ENCODE results near the gene METTL18.
"Not testable (repeated sequence)": the region's sequence is repeated elsewhere in the genome, so short reads cannot be mapped to it uniquely, and the experiment has no call there.

Gene METTL18

DNA sequence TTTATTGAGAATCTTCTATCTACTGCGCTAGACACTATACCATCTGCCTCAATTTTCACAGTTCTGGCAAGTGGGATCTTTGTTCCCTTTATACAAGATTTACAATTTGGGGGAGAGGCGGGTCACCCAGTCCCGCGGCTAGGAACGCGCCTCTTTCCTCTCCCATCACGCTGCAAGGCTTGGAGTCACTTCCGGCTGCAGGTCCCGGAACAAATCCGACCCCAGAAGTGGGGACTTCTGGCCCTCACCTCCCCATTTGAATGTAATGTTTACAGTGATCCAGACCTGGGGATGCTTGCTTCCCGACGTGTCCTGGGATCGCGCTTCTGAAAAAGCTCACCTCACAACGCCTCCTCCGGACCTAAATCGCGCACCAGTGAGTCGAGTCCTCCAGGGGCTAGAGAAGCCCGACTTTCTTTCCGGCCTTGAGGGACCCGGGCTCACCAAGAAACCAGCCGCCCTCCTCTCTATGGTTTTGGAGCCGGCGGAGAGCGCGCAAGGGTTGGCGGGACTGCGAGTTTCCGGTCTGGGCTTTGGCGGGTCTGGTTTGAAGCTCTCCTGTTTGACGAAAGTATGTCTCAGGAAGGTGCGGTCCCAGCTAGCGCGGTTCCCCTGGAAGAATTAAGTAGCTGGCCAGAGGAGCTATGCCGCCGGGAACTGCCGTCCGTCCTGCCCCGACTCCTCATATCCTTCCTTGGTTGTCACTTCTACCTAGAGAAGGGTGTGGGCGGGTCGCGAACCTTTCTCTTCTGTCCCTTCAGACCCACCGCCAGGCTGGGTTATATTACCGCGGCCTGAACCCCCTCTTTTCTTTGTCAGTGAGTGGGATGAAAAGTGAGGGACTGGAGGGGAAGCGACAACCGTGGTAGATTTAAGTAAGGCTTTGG is at the start of gene METTL18:
METTL18 (minus strand) TSS at position 378 of the 887 bp plus-strand sequence. CDS start 1,212 bp downstream, outside the sequence.
- DNase-seq, result peak; percentile 65 to 90

DNA sequence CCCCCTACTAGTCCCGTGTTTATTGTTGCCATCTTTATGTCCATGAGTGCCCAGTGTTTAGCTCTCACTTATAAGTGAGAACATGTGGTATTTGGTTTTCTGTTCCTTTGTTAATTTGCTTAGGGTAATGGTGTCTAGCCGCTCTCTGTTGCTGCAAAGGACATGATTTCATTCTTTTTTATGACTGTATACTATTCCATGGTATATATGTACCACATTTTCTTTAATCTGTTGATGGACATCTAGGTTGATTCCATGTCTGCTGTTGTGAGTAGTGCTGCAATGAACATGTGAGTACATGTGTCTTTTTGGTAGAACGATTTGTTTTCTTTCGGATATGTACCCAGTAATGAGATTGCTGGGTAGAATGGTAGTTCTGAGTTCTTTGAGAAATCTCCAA is 44.2 kb upstream of the METTL18 start:
- DNase-seq, result no peak

DNA sequence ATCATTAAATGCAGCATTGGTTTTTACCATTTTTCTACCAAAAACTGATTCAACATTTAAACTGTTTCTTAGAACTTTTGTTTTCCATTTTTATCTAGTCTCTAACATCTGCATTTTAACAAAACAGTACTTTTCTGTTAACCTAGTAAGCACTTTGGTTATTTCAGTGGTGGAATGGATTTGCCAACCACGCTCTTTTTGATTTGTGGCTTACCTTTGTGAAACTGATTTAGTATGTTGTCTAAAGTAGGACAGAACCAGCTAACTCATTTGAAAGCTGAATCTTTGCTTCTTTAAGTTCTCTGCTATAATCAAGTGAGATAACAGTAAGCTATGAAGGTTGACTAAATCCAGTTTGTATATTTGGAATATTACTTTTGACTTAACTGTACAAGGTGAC is 41.5 kb upstream of the METTL18 start:
- DNase-seq, result no peak

DNA sequence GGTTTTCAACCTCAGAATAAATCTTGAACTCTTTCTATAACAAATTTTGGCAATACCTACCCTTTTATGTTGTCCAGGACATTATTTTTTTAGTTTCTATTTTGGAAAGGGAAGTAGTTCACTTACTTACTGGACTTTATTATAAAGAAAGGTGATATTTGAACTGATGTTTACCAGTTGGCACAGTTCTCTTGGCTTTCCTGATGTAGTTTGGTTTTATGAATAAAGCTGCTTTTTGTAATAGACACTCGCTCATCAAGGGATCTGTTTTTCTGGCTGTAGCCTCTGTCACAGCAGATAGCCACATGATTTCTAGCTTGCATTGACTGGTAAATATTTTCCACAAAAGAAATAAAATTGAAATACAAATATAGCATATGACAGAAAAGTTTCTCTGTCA is 40.9 kb upstream of the METTL18 start:
- no peak for DNase-seq

DNA sequence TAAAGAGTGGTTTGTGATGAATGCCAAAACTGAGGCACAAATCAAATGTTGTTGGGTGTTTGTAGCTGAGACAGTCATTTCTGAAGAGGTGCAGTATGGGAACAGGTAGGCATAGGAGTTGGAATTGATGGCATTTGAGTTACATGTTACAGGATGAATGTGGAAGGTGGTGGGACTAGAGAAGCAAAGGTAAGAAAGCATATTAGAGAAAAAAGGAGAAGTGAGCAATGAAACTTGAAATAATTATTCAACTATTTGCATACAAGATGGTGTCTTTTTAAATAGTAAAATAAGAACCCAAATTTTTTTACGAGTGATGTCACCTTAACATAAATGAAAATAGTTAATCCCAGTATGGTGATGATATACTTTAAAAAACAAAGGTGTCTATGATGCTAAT is 40.2 kb upstream of the METTL18 start:
- DNase-seq, result no peak

DNA sequence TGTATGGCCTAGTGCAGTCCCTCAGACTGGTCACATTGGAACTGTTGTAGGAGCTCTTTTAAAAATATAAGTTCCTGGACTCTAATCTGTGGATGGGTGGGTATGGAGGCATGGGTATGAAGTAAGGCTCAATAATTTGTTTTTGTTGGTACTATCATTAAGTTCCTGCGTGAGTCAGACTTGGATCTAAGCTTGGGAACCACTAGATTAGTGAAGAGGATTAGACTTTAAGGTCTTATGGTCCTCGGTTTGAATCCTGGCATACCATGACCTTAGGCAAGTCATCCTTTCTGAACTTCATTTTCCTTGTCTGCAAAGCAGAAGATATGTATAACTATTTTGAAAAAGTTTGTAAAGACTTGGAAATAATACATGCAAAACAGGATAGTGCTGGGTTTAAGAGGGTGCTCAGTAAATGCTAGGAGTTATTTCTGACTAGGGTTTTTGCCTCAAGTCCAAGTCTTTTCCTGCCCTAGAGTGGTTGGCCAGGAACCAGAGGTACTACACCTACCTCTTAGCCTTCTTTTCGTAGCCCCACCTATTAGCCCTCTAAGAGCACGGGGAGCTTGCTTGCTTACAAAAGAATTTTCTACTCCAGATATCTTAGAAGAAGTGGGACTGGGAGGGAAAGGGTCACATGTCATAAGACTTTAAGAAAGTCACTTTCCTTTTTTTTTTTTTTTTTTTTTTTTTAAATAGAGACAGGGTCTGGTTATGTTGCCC is 38.6 kb upstream of the METTL18 start:
- DNase-seq, result no peak

- DNase-seq, result no peak
Measured at GRCh38 chr1:169829671-169830070, 35.0 kb upstream of the METTL18 start.

DNA sequence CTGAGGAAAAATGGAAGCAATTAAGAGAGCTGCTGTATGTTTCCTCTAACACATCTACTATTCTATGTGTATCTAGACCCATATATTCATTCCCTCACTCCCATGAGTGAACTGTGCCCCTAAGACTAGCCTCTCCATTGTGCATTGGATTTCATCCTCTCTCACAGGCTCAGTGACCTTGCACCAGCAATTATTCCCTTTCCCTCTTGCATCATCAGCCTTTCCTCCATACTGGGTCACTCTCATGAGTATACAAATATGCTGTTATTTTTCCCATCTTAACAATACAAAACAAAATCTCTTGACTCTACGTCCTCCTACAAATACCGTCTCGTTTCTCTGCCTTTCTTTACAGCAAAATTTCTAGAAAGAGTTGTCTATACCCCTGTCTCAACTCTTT is 29.4 kb upstream of the METTL18 start:
- DNase-seq, result no peak

- no peak for DNase-seq
Measured at GRCh38 chr1:169821500-169821899, 26.8 kb upstream of the METTL18 start.

DNA sequence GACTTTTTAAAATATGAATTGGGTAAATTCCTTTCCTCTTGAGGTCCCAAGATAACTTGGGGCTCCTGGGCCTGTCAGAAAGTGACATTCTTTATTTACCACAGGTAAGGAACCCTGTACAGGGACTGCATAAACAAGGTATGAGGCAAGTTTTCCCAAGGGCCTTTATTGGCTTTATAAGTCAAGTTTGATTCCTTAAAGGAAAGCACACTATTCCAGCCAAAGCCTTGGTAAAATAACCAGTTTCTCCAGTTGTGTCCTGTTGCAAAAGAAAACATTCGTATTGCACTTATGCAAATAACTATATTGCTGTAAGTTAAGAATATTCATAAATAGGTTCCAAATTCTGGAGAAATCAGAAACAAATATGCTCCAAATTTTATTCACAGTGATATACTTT is 21.9 kb upstream of the METTL18 start:
- DNase-seq, result no peak

GRCh38 chr1:169814265-169814664 is 19.6 kb upstream of the METTL18 start:
- no peak for DNase-seq

DNA sequence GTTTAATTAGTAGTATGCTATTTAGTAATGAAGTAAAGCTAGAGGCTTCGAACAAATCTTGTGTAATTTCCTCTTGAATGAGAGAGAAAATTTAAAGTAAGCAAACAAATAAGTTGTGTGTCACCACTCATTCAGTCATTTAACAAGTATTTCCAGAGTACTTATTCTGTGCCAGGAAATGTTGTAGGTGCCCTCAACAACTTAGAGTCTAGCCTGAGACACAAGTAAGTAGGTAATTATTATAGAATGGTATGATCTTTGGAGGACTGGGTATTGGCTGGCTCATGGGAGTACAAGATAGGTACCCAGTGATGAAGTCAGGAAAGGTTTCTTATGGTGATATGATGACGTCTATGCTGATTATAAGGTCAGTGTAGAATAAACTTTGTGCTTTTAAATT is 17.4 kb upstream of the METTL18 start:
- DNase-seq, result no peak

DNA sequence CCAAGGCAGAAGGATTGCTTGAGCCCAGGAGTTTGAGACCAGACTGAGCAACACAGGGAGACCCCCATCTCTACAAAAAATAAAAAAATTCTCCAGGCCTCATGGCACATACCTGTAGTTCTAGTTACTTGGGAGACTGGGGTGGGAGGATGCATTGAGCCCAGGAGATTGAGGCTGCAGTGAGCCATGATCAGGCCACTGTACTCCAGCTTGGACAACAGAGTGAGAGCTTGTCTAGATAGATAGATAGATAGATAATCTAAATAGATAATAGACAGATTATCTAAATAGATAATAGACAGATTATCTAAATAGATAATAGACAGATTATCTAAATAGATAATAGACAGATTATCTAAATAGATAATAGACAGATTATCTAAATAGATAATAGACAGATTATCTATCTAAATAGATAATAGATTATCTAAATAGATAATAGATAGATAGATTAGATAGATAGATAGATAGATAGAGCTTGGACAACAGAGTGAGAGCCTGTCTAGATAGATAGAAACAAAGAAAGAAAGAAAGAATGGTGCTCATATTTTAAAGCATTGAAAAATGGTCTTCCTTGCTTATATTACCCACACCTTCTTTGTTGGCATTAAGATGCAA is 16.8 kb upstream of the METTL18 start:
- DNase-seq, result not testable (repeated sequence)

DNA sequence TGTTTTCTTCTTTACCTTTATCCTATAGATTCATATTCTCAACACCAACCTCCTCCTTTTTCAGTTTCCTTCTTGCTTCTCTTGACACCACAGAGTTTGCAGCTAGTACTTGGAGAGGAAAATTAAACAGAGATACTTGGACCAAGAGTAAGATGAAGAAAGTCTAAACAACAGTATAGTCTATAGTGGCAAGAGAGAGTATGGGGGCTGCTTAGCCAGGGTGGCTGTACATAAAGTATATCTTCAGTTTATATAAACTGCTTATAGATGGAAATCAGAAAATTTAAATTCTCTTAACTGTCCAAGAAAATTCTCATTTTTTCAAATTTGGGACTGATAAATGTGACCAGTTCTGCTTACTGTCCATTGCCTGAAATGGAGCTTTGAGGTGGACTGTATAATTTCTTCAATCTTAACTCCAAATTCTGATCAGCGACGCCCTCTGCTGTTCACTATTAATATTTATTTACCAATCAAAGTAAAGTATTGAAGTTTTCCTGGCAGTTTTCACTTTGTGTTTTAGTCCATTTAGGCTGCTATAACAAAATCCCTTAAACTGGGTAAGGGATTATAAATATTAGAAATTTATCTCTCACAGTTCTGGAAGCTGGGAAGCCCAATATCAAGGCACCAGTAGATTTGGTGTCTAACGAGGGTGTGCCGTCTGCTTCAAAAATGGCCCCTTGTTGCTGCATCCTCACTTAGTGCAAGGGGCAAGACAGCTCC is 14.8 kb upstream of the METTL18 start:
- no peak for DNase-seq

DNA sequence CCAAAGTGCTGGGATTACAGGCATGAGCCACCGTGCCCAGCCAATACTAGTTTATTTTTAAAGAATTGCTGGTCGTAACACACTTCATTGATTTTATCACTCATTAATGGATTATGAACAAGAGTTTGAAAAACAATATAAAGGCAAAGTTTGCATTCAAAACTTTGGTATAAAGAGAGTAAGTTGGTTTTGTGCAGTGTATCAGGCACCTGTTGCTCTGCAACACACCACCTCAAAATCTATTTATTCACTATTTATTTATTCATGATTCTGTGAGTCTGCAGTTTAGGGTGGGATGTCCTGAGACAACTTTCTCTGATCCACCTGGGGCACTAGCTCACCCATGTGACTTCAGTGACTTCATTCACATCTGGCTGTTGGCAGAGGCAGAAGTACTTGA is 10.2 kb upstream of the METTL18 start:
- no peak for DNase-seq

DNA sequence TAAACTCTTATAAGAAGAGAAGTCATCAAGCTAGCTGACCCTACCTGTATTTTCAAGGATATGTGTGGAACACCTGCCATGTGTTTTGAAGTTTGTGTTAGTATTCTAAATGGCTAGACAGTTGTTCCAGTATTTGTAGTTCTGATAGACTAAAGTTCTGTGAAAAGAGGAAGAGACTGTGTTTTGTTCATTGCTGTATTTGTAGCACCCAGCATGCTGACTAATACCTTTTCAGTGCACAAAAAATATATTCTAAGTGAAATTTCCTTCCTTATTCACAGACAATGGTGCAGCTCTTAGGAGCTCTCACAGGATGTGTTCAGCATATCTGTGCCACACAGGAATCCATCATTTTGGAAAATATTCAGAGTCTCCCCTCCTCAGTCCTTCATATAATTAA is 8.2 kb upstream of the METTL18 start:
- DNase-seq, result no peak

DNA sequence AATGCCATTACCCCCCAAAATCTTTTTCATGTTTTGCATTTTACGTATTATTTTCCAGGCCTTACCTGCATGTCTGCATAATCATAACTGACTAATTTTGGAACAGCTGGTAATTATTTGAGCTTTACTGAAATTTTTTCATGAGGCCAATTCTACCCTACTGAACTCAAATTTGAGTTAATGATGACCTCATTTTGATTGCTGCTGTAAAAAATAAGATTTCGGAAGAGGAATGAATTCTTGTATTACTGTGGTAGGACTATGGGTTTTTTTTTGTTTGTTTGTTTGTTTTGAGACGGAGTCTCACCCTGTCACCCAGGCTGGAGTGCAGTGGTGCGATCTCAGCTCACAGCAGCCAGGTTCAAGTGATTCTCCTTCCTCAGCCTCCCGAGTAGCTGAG is 2.6 kb upstream of the METTL18 start:
- DNase-seq, result no peak

GRCh38 chr1:169796274-169796810 is 1.6 kb upstream of the METTL18 start:
- DNase-seq, result no peak

- DNase-seq, result no peak
Measured at GRCh38 chr1:169795687-169796086, 980 bp upstream of the METTL18 start.

GRCh38 chr1:169793730-169794129 is 977 bp downstream of the METTL18 start:
- no peak for DNase-seq

- no peak for DNase-seq
Measured at GRCh38 chr1:169788402-169788801, 6.3 kb downstream of the METTL18 start.

DNA sequence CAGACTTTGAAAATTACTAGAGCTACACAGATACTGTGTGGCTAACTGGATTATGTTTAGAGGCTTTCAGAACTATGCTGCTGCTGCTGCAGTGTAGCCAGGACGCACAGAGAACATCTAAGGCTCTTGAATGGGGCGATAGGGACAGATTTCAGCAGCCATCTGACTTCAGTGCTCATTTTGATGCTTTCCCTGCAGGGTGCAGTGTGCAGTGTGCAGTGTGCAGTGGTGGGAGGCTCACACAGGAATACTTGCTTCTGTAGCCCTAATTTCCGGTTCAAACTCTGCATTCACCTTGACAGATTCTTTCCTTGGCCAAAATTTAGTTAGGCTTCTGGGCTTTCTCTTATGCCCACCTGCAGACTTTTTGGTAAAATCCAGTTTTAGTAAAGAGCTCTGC is 7.7 kb downstream of the METTL18 start:
- no peak for DNase-seq

DNA sequence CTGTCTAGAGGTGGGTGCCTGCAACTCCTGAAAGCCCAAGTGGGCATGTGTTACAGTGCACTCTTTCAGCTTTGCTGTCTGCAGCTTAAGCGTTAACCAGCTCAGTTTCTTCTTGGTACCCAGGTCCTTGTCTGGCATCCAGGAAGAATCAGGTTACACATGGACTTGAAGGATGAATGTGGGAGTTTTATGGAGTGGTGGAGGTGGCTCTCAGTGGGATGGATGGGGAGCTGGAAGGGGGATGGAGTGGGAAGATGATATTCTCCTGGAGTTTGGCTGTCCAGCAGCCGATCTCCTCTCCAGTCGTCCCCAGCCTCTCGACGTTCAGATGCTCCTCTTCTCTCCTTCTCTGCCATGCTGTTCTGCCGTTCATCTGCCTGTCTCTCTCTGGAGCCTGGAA is 9.4 kb downstream of the METTL18 start:
- DNase-seq, result no peak

Measured in cerebellar nuclear complex (tissue), 1 donor.